ENCODE results near the gene CENPP. TPM values are rescaled to one million over a fixed set of nuclear protein-coding genes. Genes with fewer than 3 reads are reported as not detected.

The CENPP gene
- total RNA-seq, 1 experiment from 2014 or later: 8.3 TPM

GRCh38 chr9:92385001-92385400 is 59.2 kb downstream of the CENPP start:
- Histone ChIP-seq H2AFZ (ENCODE audit: low read length) (no peak overlapping the region), H3K9me3 (ENCODE audit: low read length) (no peaks in the 10 kb centered on the region), H3K4me2 (ENCODE audit: low read length) (peak overlapping the region; percentile 7; the same call in 1 of the 2 replicates), H3K4me3 (ENCODE audit: low read length) (no peak overlapping the region), H3K27me3 (ENCODE audit: low read length) (no peaks in the 10 kb centered on the region), H3K4me1 (ENCODE audit: insufficient read depth, low read length) (peaks cover 19% of the 10 kb centered on the region), H3F3A (ENCODE audit: low read length, unreplicated experiment) (no peaks in the 10 kb centered on the region), H3K9ac (ENCODE audit: low read length) (no peak overlapping the region), H3K9me2 (replicated peaks; ENCODE audit: low read length) (no peaks in the 10 kb centered on the region), H3K79me2 (ENCODE audit: low read length) (no peaks in the 10 kb centered on the region), H4K20me1 (ENCODE audit: low read length) (no peaks in the 10 kb centered on the region), H3K36me3 (ENCODE audit: low read depth, low read length) (no peaks in the 10 kb centered on the region), H3K27ac (ENCODE audit: low read length) (peak overlapping the region; percentile 8; the same call in 1 of the 2 replicates)
- intact Hi-C loops (cut with micrococcal nuclease): no loop called here
- ATAC-seq (no peak), DNase-seq (no peak)
- TF ChIP-seq CTCF (conservative IDR thresholded peaks at IDR 0.05; ENCODE audit: low read depth, low read length) (no peak), EZH2phosphoT487 (IDR thresholded peaks at IDR 0.05; ENCODE audit: borderline replicate concordance, low read length) (no peak), EZH2 (IDR thresholded peaks at IDR 0.05; ENCODE audit: low read length, unreplicated experiment) (no peak)
- CTCF ChIA-PET: no interaction called here
- no TSS peak for BruUV-seq (replicated peaks)
- POLR2A ChIA-PET (ENCODE audit: unreplicated experiment): no interaction called here

DNA sequence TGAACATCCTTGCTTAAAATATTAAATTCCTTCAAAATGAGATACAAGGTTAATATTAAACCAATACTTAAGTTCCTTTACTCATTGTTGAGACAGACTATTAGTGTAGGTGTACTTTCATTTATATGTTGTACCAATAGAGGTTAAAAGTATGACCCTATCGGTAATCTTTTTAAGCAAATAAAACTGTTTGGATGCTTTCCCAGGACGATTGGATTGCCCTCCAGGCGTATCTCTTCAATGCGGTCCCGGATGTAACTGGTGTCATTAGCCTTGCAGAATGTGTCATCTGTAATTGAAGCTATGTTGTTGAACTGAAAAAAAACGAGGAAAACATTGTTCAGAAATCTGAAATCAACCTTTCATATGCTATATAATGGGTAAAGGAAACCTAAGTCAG is 59.7 kb downstream of the CENPP start:
- Histone ChIP-seq H2AFZ (ENCODE audit: low read length) (no peak overlapping the region), H3K36me3 (ENCODE audit: low read depth, low read length) (no peaks in the 10 kb centered on the region), H3K9me3 (ENCODE audit: low read length) (no peaks in the 10 kb centered on the region), H3K9me2 (replicated peaks; ENCODE audit: low read length) (no peaks in the 10 kb centered on the region), H3K4me2 (ENCODE audit: low read length) (peak overlapping the region; percentile 7; the same call in 1 of the 2 replicates), H3F3A (ENCODE audit: low read length, unreplicated experiment) (no peaks in the 10 kb centered on the region), H3K9ac (ENCODE audit: low read length) (no peak overlapping the region), H3K27ac (ENCODE audit: low read length) (peak overlapping the region; percentile 60), H3K4me3 (ENCODE audit: low read length) (no peak overlapping the region), H3K27me3 (ENCODE audit: low read length) (no peaks in the 10 kb centered on the region), H3K79me2 (ENCODE audit: low read length) (no peaks in the 10 kb centered on the region), H3K4me1 (ENCODE audit: insufficient read depth, low read length) (peaks cover 19% of the 10 kb centered on the region), H4K20me1 (ENCODE audit: low read length) (no peaks in the 10 kb centered on the region)
- DNase-seq (peak; percentile 41), ATAC-seq (no peak)
- ChIA-PET CTCF (no interaction called here), POLR2A (ENCODE audit: unreplicated experiment) (no interaction called here)
- TF ChIP-seq CTCF (conservative IDR thresholded peaks at IDR 0.05; ENCODE audit: low read depth, low read length): no peak
- TF ChIP-seq EZH2phosphoT487 (IDR thresholded peaks at IDR 0.05; ENCODE audit: borderline replicate concordance, low read length): no peak
- TF ChIP-seq EZH2 (IDR thresholded peaks at IDR 0.05; ENCODE audit: low read length, unreplicated experiment): no peak
- intact Hi-C loops (cut with micrococcal nuclease): no loop called here
- no TSS peak for BruUV-seq (replicated peaks)

GRCh38 chr9:92385953-92386352 is 60.2 kb downstream of the CENPP start:
- TF ChIP-seq EZH2 (IDR thresholded peaks at IDR 0.05; ENCODE audit: low read length, unreplicated experiment) (no peak), CTCF (conservative IDR thresholded peaks at IDR 0.05; ENCODE audit: low read depth, low read length) (no peak), EZH2phosphoT487 (IDR thresholded peaks at IDR 0.05; ENCODE audit: borderline replicate concordance, low read length) (no peak)
- no peaks in the 10 kb centered on the region for H4K20me1 ChIP-seq (ENCODE audit: low read length)
- ChIA-PET CTCF (no interaction called here), POLR2A (ENCODE audit: unreplicated experiment) (no interaction called here)
- H3K9ac ChIP-seq (ENCODE audit: low read length): no peak overlapping the region
- peak overlapping the region; percentile 60 for H3K27ac ChIP-seq (ENCODE audit: low read length)
- no peaks in the 10 kb centered on the region for H3K79me2 ChIP-seq (ENCODE audit: low read length)
- H3K36me3 ChIP-seq (ENCODE audit: low read depth, low read length): no peaks in the 10 kb centered on the region
- DNase-seq (peak; percentile 46), ATAC-seq (no peak)
- no peaks in the 10 kb centered on the region for H3K9me2 ChIP-seq (replicated peaks; ENCODE audit: low read length)
- no peaks in the 10 kb centered on the region for H3K27me3 ChIP-seq (ENCODE audit: low read length)
- BruUV-seq (replicated peaks): no TSS peak
- intact Hi-C loops (cut with micrococcal nuclease): no loop called here
- no peaks in the 10 kb centered on the region for H3K9me3 ChIP-seq (ENCODE audit: low read length)
- peaks cover 19% of the 10 kb centered on the region for H3K4me1 ChIP-seq (ENCODE audit: insufficient read depth, low read length)
- no peak overlapping the region for H2AFZ ChIP-seq (ENCODE audit: low read length)
- no peak overlapping the region for H3K4me3 ChIP-seq (ENCODE audit: low read length)
- H3K4me2 ChIP-seq (ENCODE audit: low read length): peak overlapping the region; percentile 7; the same call in 1 of the 2 replicates
- no peaks in the 10 kb centered on the region for H3F3A ChIP-seq (ENCODE audit: low read length, unreplicated experiment)

Data from PC-3 (cell line).